ENCODE results near the gene ARHGAP6.

DNA sequence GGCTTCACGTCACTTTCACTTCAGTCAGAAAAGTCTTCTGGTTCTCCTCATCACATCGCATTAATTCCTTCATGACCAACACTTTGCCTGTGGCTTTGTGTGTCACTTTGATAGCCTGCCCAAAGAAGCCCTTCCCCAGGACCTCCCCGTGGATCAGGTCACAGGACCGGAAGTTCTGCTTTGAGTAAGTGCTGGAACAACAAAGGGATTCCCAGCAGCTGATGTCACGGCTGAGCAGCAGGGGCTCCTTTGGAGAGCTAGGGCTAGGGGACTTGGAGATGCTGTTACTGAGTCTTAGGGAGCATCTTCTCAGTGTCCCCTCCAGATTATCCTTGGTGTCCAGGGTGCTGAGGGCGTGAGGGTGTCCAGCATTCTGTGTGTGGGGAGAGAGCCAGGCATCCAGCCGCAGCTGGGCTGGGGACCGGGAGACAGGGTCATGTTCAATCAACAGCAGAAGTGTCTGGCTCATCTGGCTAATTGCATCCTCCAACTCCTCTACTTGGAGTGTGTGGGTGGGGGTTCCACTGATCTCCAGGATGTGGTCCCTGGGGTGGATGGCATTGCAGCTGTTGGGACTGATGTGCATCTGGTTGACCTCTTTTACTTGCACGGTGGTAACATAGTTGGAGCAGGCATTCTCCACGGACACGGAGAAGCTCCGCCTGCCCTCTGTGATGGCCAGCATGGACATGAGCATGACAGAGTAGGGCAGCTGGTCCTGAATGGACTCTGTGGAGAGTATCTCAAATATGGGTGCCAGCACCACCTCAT is 39.2 kb upstream of the ARHGAP6 start:
- no peak for TF ChIP-seq EZH2 (IDR thresholded peaks at IDR 0.05; ENCODE audit: insufficient read depth, poor library complexity, severe bottlenecking)
- no peak for TF ChIP-seq EZH2phosphoT487 (IDR thresholded peaks at IDR 0.05; ENCODE audit: insufficient read depth, low read depth)

All from GM23248 (cell line).